KMS-11 (cell line): ENCODE data around the gene TMEM131.

Source experiments
- H2AFZ ChIP-seq: fragments of 200-600 bp; sonication (generic); 2 replicates; pipeline ENCODE4 v1.6.1; 2016; ENCODE audit warnings: antibody characterized with exemption, mixed run types, low read depth
- H3K27ac ChIP-seq: fragments of 200-600 bp; sonication (generic); 2 replicates; pipeline ENCODE4 v1.6.1; 2016; ENCODE audit warnings: mild to moderate bottlenecking, mixed run types
- H3K27me3 ChIP-seq: fragments of 200-600 bp; sonication (generic); 2 replicates; pipeline ENCODE4 v1.6.1; 2017; ENCODE audit warnings: mild to moderate bottlenecking, low read depth, mixed run types, moderate library complexity; ENCODE audit not compliant: insufficient read depth
- H3K36me3 ChIP-seq: fragments of 200-600 bp; sonication (generic); 2 replicates; pipeline ENCODE4 v1.6.1; 2017; ENCODE audit warnings: mild to moderate bottlenecking, mixed run types; ENCODE audit not compliant: insufficient read depth
- H3K4me1 ChIP-seq: fragments of 200-600 bp; sonication (generic); 2 replicates; pipeline ENCODE4 v1.6.1; 2016; ENCODE audit warnings: mild to moderate bottlenecking, low read depth, mixed run types; ENCODE audit not compliant: poor library complexity, severe bottlenecking
- H3K4me2 ChIP-seq: fragments of 200-600 bp; sonication (generic); 2 replicates; pipeline ENCODE4 v1.7.0; 2016; ENCODE audit warnings: mild to moderate bottlenecking, mixed run types
- H3K4me3 ChIP-seq: fragments of 200-600 bp; sonication (generic); IDR thresholded peaks from 2 replicates; pipeline ENCODE4 v1.6.1; 2017; ENCODE audit warnings: low read depth, low read length, mixed read lengths; ENCODE audit not compliant: insufficient read depth
- H3K79me2 ChIP-seq: fragments of 200-600 bp; sonication (generic); 2 replicates; pipeline ENCODE4 v1.6.1; 2016; ENCODE audit warnings: low read depth, mixed run types; ENCODE audit not compliant: insufficient read depth
- H3K9ac ChIP-seq: fragments of 200-600 bp; sonication (generic); 2 replicates; pipeline ENCODE4 v1.6.1; 2016; ENCODE audit warnings: mild to moderate bottlenecking, mixed run types
- H4K20me1 ChIP-seq: fragments of 200-600 bp; sonication (generic); 2 replicates; pipeline ENCODE4 v1.6.1; 2016; ENCODE audit warnings: mild to moderate bottlenecking, mixed run types; ENCODE audit not compliant: insufficient read depth
- CTCF ChIP-seq: fragments of 200-600 bp; sonication (generic); conservative IDR thresholded peaks from 2 replicates; pipeline ENCODE4 v1.6.1; 2017; ENCODE audit warnings: low read depth, mild to moderate bottlenecking, antibody characterized with exemption, low read length, moderate library complexity, mixed read lengths

TMEM131 gene

GRCh38 chr2:97737421-97738178 is 258.1 kb downstream of the TMEM131 start:
- Histone ChIP-seq H3K27ac (no peak overlapping the region), H3K27me3 (no peaks in the 10 kb centered on the region), H2AFZ (no peak overlapping the region), H3K4me1 (no peaks in the 10 kb centered on the region), H3K79me2 (no peaks in the 10 kb centered on the region), H4K20me1 (no peaks in the 10 kb centered on the region), H3K4me3 (no peak overlapping the region), H3K36me3 (no peaks in the 10 kb centered on the region), H3K4me2 (no peak overlapping the region), H3K9ac (no peak overlapping the region)
- TF ChIP-seq CTCF, result no peak

GRCh38 chr2:97736608-97737330 is 259.0 kb downstream of the TMEM131 start:
- H3K36me3 ChIP-seq, result no peaks in the 10 kb centered on the region
- no peak overlapping the region for H3K27ac ChIP-seq
- H3K4me2 ChIP-seq, result no peak overlapping the region
- no peaks in the 10 kb centered on the region for H3K27me3 ChIP-seq
- TF ChIP-seq CTCF, result no peak
- H2AFZ ChIP-seq, result no peak overlapping the region
- no peak overlapping the region for H3K9ac ChIP-seq
- H3K79me2 ChIP-seq, result no peaks in the 10 kb centered on the region
- H3K4me1 ChIP-seq, result no peaks in the 10 kb centered on the region
- H4K20me1 ChIP-seq, result no peaks in the 10 kb centered on the region
- no peak overlapping the region for H3K4me3 ChIP-seq

- no peak overlapping the region for H2AFZ ChIP-seq
- H3K27ac ChIP-seq, result no peak overlapping the region
- no peaks in the 10 kb centered on the region for H3K4me1 ChIP-seq
- H3K4me2 ChIP-seq, result no peak overlapping the region
- H3K27me3 ChIP-seq, result no peaks in the 10 kb centered on the region
- no peaks in the 10 kb centered on the region for H3K79me2 ChIP-seq
- no peak overlapping the region for H3K4me3 ChIP-seq
- H3K36me3 ChIP-seq, result no peaks in the 10 kb centered on the region
- no peak for TF ChIP-seq CTCF
- no peak overlapping the region for H3K9ac ChIP-seq
- H4K20me1 ChIP-seq, result no peaks in the 10 kb centered on the region
Observed at GRCh38 chr2:97736185-97736584, 259.6 kb downstream of the TMEM131 start.

GRCh38 chr2:97735161-97735561 is 260.6 kb downstream of the TMEM131 start:
- Histone ChIP-seq H3K9ac (no peak overlapping the region), H3K4me2 (no peak overlapping the region), H3K79me2 (no peaks in the 10 kb centered on the region), H3K4me1 (no peaks in the 10 kb centered on the region), H4K20me1 (no peaks in the 10 kb centered on the region), H3K27ac (no peak overlapping the region), H3K27me3 (no peaks in the 10 kb centered on the region), H3K36me3 (no peaks in the 10 kb centered on the region), H2AFZ (no peak overlapping the region), H3K4me3 (no peak overlapping the region)
- TF ChIP-seq CTCF, result no peak
